Measurements from ENCODE around the gene GPR39. TPM values are rescaled to one million over a fixed set of nuclear protein-coding genes. Genes with fewer than 3 reads are reported as not detected.
A peak's percentile ranks its signal among the peaks of the same experiment; 100 is the strongest.

GPR39 gene
- total and polyA plus RNA-seq, 8 donors, result 3.9 to 24.4 (median 4.6) TPM

GRCh38 chr2:132668189-132668823, 251.7 kb downstream of the GPR39 start:
- Histone ChIP-seq H3K36me3 (no peaks in the 10 kb centered on the region), H3K4me1 (peaks cover 3 to 29% of the 10 kb centered on the region in 2 donors), H3K27me3 (peaks cover 21 to 55% of the 10 kb centered on the region in 2 donors), H3K4me3 (peak overlapping the region in 1 of 2 donors; percentile 45), H3K9me3 (no peaks in the 10 kb centered on the region), H3K27ac (no peak overlapping the region)
- DNase-seq (peak in 1 of 4 donors; percentile 60), ATAC-seq (no peak)
- intact Hi-C loops (cut with DNase I), result no loop called here
- no peak for TF ChIP-seq CTCF (IDR thresholded peaks at IDR 0.05)

GRCh38 chr2:132668987-132669907, 252.6 kb downstream of the GPR39 start:
- Histone ChIP-seq H3K9me3 (no peaks in the 10 kb centered on the region), H3K4me3 (peak overlapping the region; percentile 37 to 45), H3K4me1 (peaks cover 3 to 29% of the 10 kb centered on the region in 2 donors), H3K27me3 (peaks cover 21 to 55% of the 10 kb centered on the region in 2 donors), H3K36me3 (no peaks in the 10 kb centered on the region), H3K27ac (no peak overlapping the region)
- ATAC-seq (peak; percentile 56), DNase-seq (peak in 1 of 4 donors; percentile 75)
- TF ChIP-seq CTCF (IDR thresholded peaks at IDR 0.05), result no peak
- intact Hi-C loops (cut with DNase I), result no loop called here

- peak within 1 kb of the TSS; percentile 37 to 45 for H3K4me3 ChIP-seq
- no peaks in the 10 kb centered on the region for H3K9me3 ChIP-seq
- no peaks in the 10 kb centered on the region for H3K36me3 ChIP-seq
- ATAC-seq (peak; percentile 65), DNase-seq (peak in 1 of 4 donors; percentile 78)
- H3K27ac ChIP-seq, result no peak within 1 kb of the TSS
- peaks cover 3 to 29% of the 10 kb centered on the region in 2 donors for H3K4me1 ChIP-seq
- H3K27me3 ChIP-seq, result peaks cover 21 to 55% of the 10 kb centered on the region in 2 donors
- intact Hi-C loops (cut with DNase I), result no loop called here
- no peak for TF ChIP-seq CTCF (IDR thresholded peaks at IDR 0.05)
Observed at GRCh38 chr2:132669908-132670495, 253.4 kb downstream of the GPR39 start, which contains the start of gene LYPD1. Gene LYPD1 (minus strand): TSS chr2:132670205. CDS start chr2:132669932, 273 bp downstream.

GRCh38 chr2:132670496-132671150, 254.0 kb downstream of the GPR39 start:
- Histone ChIP-seq H3K36me3 (no peaks in the 10 kb centered on the region), H3K27ac (no peak overlapping the region), H3K27me3 (peaks cover 21 to 55% of the 10 kb centered on the region in 2 donors), H3K4me3 (peak overlapping the region; percentile 37 to 45), H3K9me3 (no peaks in the 10 kb centered on the region), H3K4me1 (peaks cover 3 to 29% of the 10 kb centered on the region in 2 donors)
- DNase-seq (peak in 2 of 4 donors; percentile 34 to 78), ATAC-seq (peak; percentile 81)
- no peak for TF ChIP-seq CTCF (IDR thresholded peaks at IDR 0.05)
- intact Hi-C loops (cut with DNase I), result no loop called here

Data from left lung (tissue), 10 donors.